SH-SY5Y (cell line): ENCODE measurements around the gene DLX6.

ENCODE experiments used
- GATA2 ChIP-seq: IDR thresholded peaks from 2 replicates; pipeline ENCODE4 v1.6.1; 2011; ENCODE audit warnings: mild to moderate bottlenecking, low read depth, low read length
- GATA3 ChIP-seq: IDR thresholded peaks from 2 replicates; pipeline ENCODE4 v1.6.1; 2011; ENCODE audit warnings: low read depth, mild to moderate bottlenecking, low read length, moderate library complexity

GRCh38 chr7:96968981-96969380 is 36.4 kb upstream of the DLX6 start:
- no peak for TF ChIP-seq GATA2
- TF ChIP-seq GATA3: no peak
